ENCODE data around the gene TMEM100.

Gene TMEM100

GRCh38 chr17:55737976-55738501 lies 15.4 kb upstream of the TMEM100 start:
- H3K4me3 ChIP-seq (replicated peaks; ENCODE audit: low read depth, low read length): no peak overlapping the region
- DNase-seq (ENCODE audit: extremely low read depth, low read depth): no peak

GRCh38 chr17:55735731-55736405 lies 13.2 kb upstream of the TMEM100 start:
- TF ChIP-seq, protein P1, sequence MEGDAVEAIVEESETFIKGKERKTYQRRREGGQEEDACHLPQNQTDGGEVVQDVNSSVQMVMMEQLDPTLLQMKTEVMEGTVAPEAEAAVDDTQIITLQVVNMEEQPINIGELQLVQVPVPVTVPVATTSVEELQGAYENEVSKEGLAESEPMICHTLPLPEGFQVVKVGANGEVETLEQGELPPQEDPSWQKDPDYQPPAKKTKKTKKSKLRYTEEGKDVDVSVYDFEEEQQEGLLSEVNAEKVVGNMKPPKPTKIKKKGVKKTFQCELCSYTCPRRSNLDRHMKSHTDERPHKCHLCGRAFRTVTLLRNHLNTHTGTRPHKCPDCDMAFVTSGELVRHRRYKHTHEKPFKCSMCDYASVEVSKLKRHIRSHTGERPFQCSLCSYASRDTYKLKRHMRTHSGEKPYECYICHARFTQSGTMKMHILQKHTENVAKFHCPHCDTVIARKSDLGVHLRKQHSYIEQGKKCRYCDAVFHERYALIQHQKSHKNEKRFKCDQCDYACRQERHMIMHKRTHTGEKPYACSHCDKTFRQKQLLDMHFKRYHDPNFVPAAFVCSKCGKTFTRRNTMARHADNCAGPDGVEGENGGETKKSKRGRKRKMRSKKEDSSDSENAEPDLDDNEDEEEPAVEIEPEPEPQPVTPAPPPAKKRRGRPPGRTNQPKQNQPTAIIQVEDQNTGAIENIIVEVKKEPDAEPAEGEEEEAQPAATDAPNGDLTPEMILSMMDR (IDR thresholded peaks at IDR 0.05; ENCODE audit: low read depth, low read length, missing control alignments): peak; percentile 70
- no peak for DNase-seq (ENCODE audit: extremely low read depth, low read depth)

More at GRCh38 chr17:55737976-55738501, 15.4 kb upstream of the TMEM100 start:
- TF ChIP-seq, protein P1 (IDR thresholded peaks at IDR 0.05; ENCODE audit: low read depth, low read length, missing control alignments): no peak

GRCh38 chr17:55734128-55734781 lies 11.6 kb upstream of the TMEM100 start:
- no peak overlapping the region for H3K4me3 ChIP-seq (replicated peaks; ENCODE audit: low read depth, low read length)
- TF ChIP-seq, protein P1 (IDR thresholded peaks at IDR 0.05; ENCODE audit: low read depth, low read length, missing control alignments): no peak
- no peak for DNase-seq (ENCODE audit: extremely low read depth, low read depth)

More at GRCh38 chr17:55735731-55736405, 13.2 kb upstream of the TMEM100 start:
- no peak overlapping the region for H3K4me3 ChIP-seq (replicated peaks; ENCODE audit: low read depth, low read length)

DNA sequence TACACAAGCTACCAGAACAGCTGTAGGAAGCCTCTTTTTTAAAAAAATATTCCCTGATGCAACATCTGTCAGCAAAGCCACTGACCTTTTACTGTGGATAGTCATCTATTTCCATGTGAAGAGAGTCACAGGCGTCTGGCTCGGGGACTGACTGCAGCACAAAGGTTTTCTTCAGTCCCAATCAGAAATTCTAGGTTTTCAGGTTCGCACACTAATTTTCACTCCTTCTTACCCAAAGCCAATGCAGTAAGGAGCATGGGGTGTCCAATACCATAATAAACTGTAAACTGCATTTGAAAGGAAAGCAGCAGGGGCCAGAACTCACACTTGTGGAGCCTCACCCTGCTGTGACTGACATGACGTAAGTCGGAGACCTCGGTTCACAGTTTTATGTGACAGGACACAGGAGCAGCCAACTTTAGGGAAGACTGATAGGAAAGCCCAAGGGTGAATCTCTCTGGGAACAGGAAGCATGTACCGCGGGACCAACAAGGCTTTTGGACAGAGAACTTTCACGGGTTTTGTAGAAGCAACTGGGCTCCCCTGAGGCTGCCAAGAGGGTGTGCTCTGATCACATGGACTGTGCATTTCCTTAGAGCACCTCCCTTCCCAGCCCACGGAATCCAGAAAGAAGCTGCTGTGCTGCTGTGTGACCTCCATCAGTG lies 9.1 kb upstream of the TMEM100 start:
- TF ChIP-seq, protein P1 (IDR thresholded peaks at IDR 0.05; ENCODE audit: low read depth, low read length, missing control alignments): no peak
- no peak for DNase-seq (ENCODE audit: extremely low read depth, low read depth)
- H3K4me3 ChIP-seq (replicated peaks; ENCODE audit: low read depth, low read length): no peak overlapping the region

GRCh38 chr17:55730808-55731207 lies 8.1 kb upstream of the TMEM100 start:
- H3K4me3 ChIP-seq (replicated peaks; ENCODE audit: low read depth, low read length): no peak overlapping the region
- TF ChIP-seq, protein P1 (IDR thresholded peaks at IDR 0.05; ENCODE audit: low read depth, low read length, missing control alignments): no peak
- no peak for DNase-seq (ENCODE audit: extremely low read depth, low read depth)

DNA sequence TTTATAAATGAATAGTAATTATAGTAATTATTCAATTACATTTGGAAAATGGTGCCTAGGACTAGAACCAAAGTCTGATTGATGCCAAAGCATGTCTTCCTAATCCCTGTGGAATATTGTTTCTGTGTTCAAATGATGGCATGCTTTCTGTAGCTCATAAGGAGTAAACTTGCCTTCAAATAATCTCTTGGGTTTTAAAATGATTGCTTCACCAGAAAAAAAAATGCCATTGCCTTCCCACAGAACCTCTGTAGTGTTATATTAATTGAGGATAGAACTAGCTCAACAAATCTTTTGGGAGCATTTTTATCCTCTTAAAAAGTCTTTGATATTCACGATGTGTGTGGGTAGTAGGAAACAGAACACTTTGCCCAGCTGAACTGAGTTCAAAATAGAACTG lies 7.7 kb upstream of the TMEM100 start:
- DNase-seq (ENCODE audit: extremely low read depth, low read depth): no peak
- H3K4me3 ChIP-seq (replicated peaks; ENCODE audit: low read depth, low read length): no peak overlapping the region
- TF ChIP-seq, protein P1 (IDR thresholded peaks at IDR 0.05; ENCODE audit: low read depth, low read length, missing control alignments): no peak

All from HFF-Myc (cell line).